ENCODE results near the gene SPHKAP.

DNA sequence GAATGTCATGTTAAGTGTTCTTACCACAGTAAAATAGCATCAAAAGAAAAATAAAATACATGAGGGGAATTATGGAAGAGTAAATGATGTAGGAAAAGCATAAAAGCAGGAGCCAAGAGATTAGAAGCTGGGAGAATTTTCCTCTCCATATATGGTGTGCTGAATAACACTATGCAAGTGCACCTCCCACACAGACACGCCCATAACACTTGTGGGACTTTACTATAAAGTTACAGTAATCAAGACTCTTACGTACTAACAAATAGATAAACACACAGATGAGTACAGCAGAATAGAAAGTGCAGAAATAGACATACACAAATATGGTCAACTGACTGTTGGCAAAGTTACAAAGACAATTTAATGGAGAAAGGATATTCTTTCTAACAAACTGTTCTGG, 16.0 kb upstream of the SPHKAP start:
- TF ChIP-seq CTCF (IDR thresholded peaks at IDR 0.05) (no peak), POLR2A (IDR thresholded peaks at IDR 0.05) (no peak)

All from right lobe of liver (tissue), 4 donors.